Measurements from ENCODE around the gene AJUBA. TPM values are rescaled to one million over a fixed set of nuclear protein-coding genes. Genes with fewer than 3 reads are reported as not detected.
A peak's percentile ranks its signal among the peaks of the same experiment; 100 is the strongest.

Gene AJUBA
- total and polyA plus RNA-seq, 5 donors from 2014 or later, result 0.20 to 1.0 (median 0.69) TPM

GRCh38 chr14:22995889-22996625 lies 13.7 kb upstream of the AJUBA start:
- Histone ChIP-seq H3K9me3 (ENCODE audit: control insufficient read depth in 2 of 2, low read length in 2 of 2) (no peaks in the 10 kb centered on the region), H3K36me3 (ENCODE audit: control insufficient read depth, insufficient read depth, low read length) (peaks cover 6% of the 10 kb centered on the region), H3K4me3 (ENCODE audit: low read depth, low read length) (no peak overlapping the region), H3K27me3 (ENCODE audit: control insufficient read depth, insufficient read depth, low read length) (no peaks in the 10 kb centered on the region), H3K4me1 (ENCODE audit: control insufficient read depth, insufficient read depth, low read length, poor library complexity, severe bottlenecking) (no peaks in the 10 kb centered on the region), H3K27ac (ENCODE audit: insufficient read depth, low read length, poor library complexity, severe bottlenecking) (no peak overlapping the region)
- no peak for DNase-seq
- Mint-ChIP-seq H3K4me3 (no peak overlapping the region), H3K4me1 (peaks cover 0 to 4% (median 0%) of the 10 kb centered on the region in 4 donors), H3K9me3 (no peaks in the 10 kb centered on the region), H3K27ac (no peak overlapping the region), H3K36me3 (peaks cover 8% of the 10 kb centered on the region), H3K27me3 (no peaks in the 10 kb centered on the region)
- ATAC-seq (ENCODE audit: low read depth in 2 of 2), result no peak

- no peak overlapping the region for H3K4me3 ChIP-seq (ENCODE audit: low read depth, low read length)
- H3K27me3 ChIP-seq (ENCODE audit: control insufficient read depth, insufficient read depth, low read length), result no peaks in the 10 kb centered on the region
- Mint-ChIP-seq H3K4me1 (peaks cover 0 to 4% (median 0%) of the 10 kb centered on the region in 4 donors), H3K27ac (no peak overlapping the region), H3K27me3 (no peaks in the 10 kb centered on the region), H3K36me3 (peaks cover 12% of the 10 kb centered on the region), H3K9me3 (no peaks in the 10 kb centered on the region), H3K4me3 (no peak overlapping the region)
- no peaks in the 10 kb centered on the region for H3K4me1 ChIP-seq (ENCODE audit: control insufficient read depth, insufficient read depth, low read length, poor library complexity, severe bottlenecking)
- H3K27ac ChIP-seq (ENCODE audit: insufficient read depth, low read length, poor library complexity, severe bottlenecking), result no peak overlapping the region
- H3K36me3 ChIP-seq (ENCODE audit: control insufficient read depth, insufficient read depth, low read length), result peaks cover 6% of the 10 kb centered on the region
- peak; percentile 50 to 68 for ATAC-seq (ENCODE audit: low read depth in 2 of 2)
- H3K9me3 ChIP-seq (ENCODE audit: control insufficient read depth in 2 of 2, low read length in 2 of 2), result no peaks in the 10 kb centered on the region
- DNase-seq, result peak in 2 of 3 donors; percentile 41 to 53
These were observed 12.5 kb upstream of the AJUBA start for GRCh38 chr14:22994762-22995275.

- no peak overlapping the region for H3K27ac Mint-ChIP-seq
- ATAC-seq (ENCODE audit: low read depth in 2 of 2) (no peak), DNase-seq (no peak)
- Histone ChIP-seq H3K4me1 (ENCODE audit: control insufficient read depth, insufficient read depth, low read length, poor library complexity, severe bottlenecking) (no peaks in the 10 kb centered on the region), H3K27ac (ENCODE audit: insufficient read depth, low read length, poor library complexity, severe bottlenecking) (no peak overlapping the region), H3K4me3 (ENCODE audit: low read depth, low read length) (no peak overlapping the region), H3K9me3 (ENCODE audit: control insufficient read depth in 2 of 2, low read length in 2 of 2) (no peaks in the 10 kb centered on the region), H3K27me3 (ENCODE audit: control insufficient read depth, insufficient read depth, low read length) (no peaks in the 10 kb centered on the region), H3K36me3 (ENCODE audit: control insufficient read depth, insufficient read depth, low read length) (peaks cover 6% of the 10 kb centered on the region)
- no peaks in the 10 kb centered on the region for H3K27me3 Mint-ChIP-seq
- no peak overlapping the region for H3K4me3 Mint-ChIP-seq
- H3K4me1 Mint-ChIP-seq, result peaks cover 0 to 4% (median under 1%) of the 10 kb centered on the region in 4 donors
- no peaks in the 10 kb centered on the region for H3K9me3 Mint-ChIP-seq
- H3K36me3 Mint-ChIP-seq, result peaks cover 22% of the 10 kb centered on the region
These were observed 11.2 kb upstream of the AJUBA start for GRCh38 chr14:22993517-22993916.

GRCh38 chr14:22991852-22992251 lies 9.5 kb upstream of the AJUBA start:
- ATAC-seq (ENCODE audit: low read depth in 2 of 2), result no peak
- DNase-seq, result no peak
- Histone ChIP-seq H3K4me1 (ENCODE audit: control insufficient read depth, insufficient read depth, low read length, poor library complexity, severe bottlenecking) (no peaks in the 10 kb centered on the region), H3K27me3 (ENCODE audit: control insufficient read depth, insufficient read depth, low read length) (no peaks in the 10 kb centered on the region), H3K27ac (ENCODE audit: insufficient read depth, low read length, poor library complexity, severe bottlenecking) (no peak overlapping the region), H3K36me3 (ENCODE audit: control insufficient read depth, insufficient read depth, low read length) (peaks cover 4% of the 10 kb centered on the region), H3K4me3 (ENCODE audit: low read depth, low read length) (no peak overlapping the region), H3K9me3 (ENCODE audit: control insufficient read depth in 2 of 2, low read length in 2 of 2) (no peaks in the 10 kb centered on the region)
- Mint-ChIP-seq H3K4me3 (no peak overlapping the region), H3K27ac (no peak overlapping the region), H3K27me3 (no peaks in the 10 kb centered on the region), H3K36me3 (peaks cover 26% of the 10 kb centered on the region), H3K4me1 (peaks cover 0 to 4% (median under 1%) of the 10 kb centered on the region in 4 donors), H3K9me3 (no peaks in the 10 kb centered on the region)

GRCh38 chr14:22987291-22987690 lies 4.9 kb upstream of the AJUBA start:
- ATAC-seq (ENCODE audit: low read depth in 2 of 2) (no peak), DNase-seq (no peak)
- Histone ChIP-seq H3K27me3 (ENCODE audit: control insufficient read depth, insufficient read depth, low read length) (no peaks in the 10 kb centered on the region), H3K4me3 (ENCODE audit: low read depth, low read length) (no peak overlapping the region), H3K27ac (ENCODE audit: insufficient read depth, low read length, poor library complexity, severe bottlenecking) (no peak overlapping the region), H3K4me1 (ENCODE audit: control insufficient read depth, insufficient read depth, low read length, poor library complexity, severe bottlenecking) (peaks cover 12% of the 10 kb centered on the region), H3K36me3 (ENCODE audit: control insufficient read depth, insufficient read depth, low read length) (no peaks in the 10 kb centered on the region), H3K9me3 (ENCODE audit: control insufficient read depth in 2 of 2, low read length in 2 of 2) (no peaks in the 10 kb centered on the region)
- no peak overlapping the region for H3K4me3 Mint-ChIP-seq
- no peaks in the 10 kb centered on the region for H3K27me3 Mint-ChIP-seq
- H3K9me3 Mint-ChIP-seq, result no peaks in the 10 kb centered on the region
- H3K36me3 Mint-ChIP-seq, result peaks cover 25% of the 10 kb centered on the region
- peaks cover 0 to 4% (median 0%) of the 10 kb centered on the region in 4 donors for H3K4me1 Mint-ChIP-seq
- no peak overlapping the region for H3K27ac Mint-ChIP-seq

GRCh38 chr14:22986508-22987054 lies 4.2 kb upstream of the AJUBA start:
- Histone ChIP-seq H3K27ac (ENCODE audit: insufficient read depth, low read length, poor library complexity, severe bottlenecking) (no peak overlapping the region), H3K27me3 (ENCODE audit: control insufficient read depth, insufficient read depth, low read length) (no peaks in the 10 kb centered on the region), H3K9me3 (ENCODE audit: control insufficient read depth in 2 of 2, low read length in 2 of 2) (no peaks in the 10 kb centered on the region), H3K4me1 (ENCODE audit: control insufficient read depth, insufficient read depth, low read length, poor library complexity, severe bottlenecking) (peaks cover 19% of the 10 kb centered on the region), H3K4me3 (ENCODE audit: low read depth, low read length) (no peak overlapping the region), H3K36me3 (ENCODE audit: control insufficient read depth, insufficient read depth, low read length) (no peaks in the 10 kb centered on the region)
- no peaks in the 10 kb centered on the region for H3K27me3 Mint-ChIP-seq
- peaks cover 25% of the 10 kb centered on the region for H3K36me3 Mint-ChIP-seq
- no peak overlapping the region for H3K27ac Mint-ChIP-seq
- H3K4me1 Mint-ChIP-seq, result peaks cover 0 to 4% (median 0%) of the 10 kb centered on the region in 4 donors
- DNase-seq, result peak; percentile 75 to 91 (median 85)
- no peaks in the 10 kb centered on the region for H3K9me3 Mint-ChIP-seq
- peak; percentile 66 to 72 for ATAC-seq (ENCODE audit: low read depth in 2 of 2)
- no peak overlapping the region for H3K4me3 Mint-ChIP-seq

GRCh38 chr14:22985894-22986507 lies 3.6 kb upstream of the AJUBA start:
- no peak overlapping the region for H3K4me3 Mint-ChIP-seq
- H3K4me1 Mint-ChIP-seq, result peaks cover 0 to 4% (median 0%) of the 10 kb centered on the region in 4 donors
- no peaks in the 10 kb centered on the region for H3K27me3 Mint-ChIP-seq
- H3K27ac Mint-ChIP-seq, result peak overlapping the region in 1 of 3 donors; percentile 33
- H3K4me1 ChIP-seq (ENCODE audit: control insufficient read depth, insufficient read depth, low read length, poor library complexity, severe bottlenecking), result peaks cover 25% of the 10 kb centered on the region
- no peak overlapping the region for H3K4me3 ChIP-seq (ENCODE audit: low read depth, low read length)
- H3K36me3 ChIP-seq (ENCODE audit: control insufficient read depth, insufficient read depth, low read length), result no peaks in the 10 kb centered on the region
- H3K36me3 Mint-ChIP-seq, result peaks cover 25% of the 10 kb centered on the region
- no peaks in the 10 kb centered on the region for H3K9me3 Mint-ChIP-seq
- DNase-seq (no peak), ATAC-seq (ENCODE audit: low read depth in 2 of 2) (no peak)
- H3K27ac ChIP-seq (ENCODE audit: insufficient read depth, low read length, poor library complexity, severe bottlenecking), result no peak overlapping the region
- H3K27me3 ChIP-seq (ENCODE audit: control insufficient read depth, insufficient read depth, low read length), result no peaks in the 10 kb centered on the region
- H3K9me3 ChIP-seq (ENCODE audit: control insufficient read depth in 2 of 2, low read length in 2 of 2), result no peaks in the 10 kb centered on the region
